Heart left ventricle (tissue), 13 donors: ENCODE data around the gene CCDC77.

ENCODE experiments used
- POLR2A ChIP-seq, 2 donors: fragments of 450-650 bp; IDR thresholded peaks; one replicate each; pipeline ENCODE4 v1.6.1; 2017; ENCODE audit warnings: antibody characterized with exemption in 2 of 2, mild to moderate bottlenecking in 2 of 2, moderate library complexity in 2 of 2
- TF ChIP-seq, protein P1 (sequence below), 12 donors: fragments of 200-600 bp; sonication (generic) in 4 of 12; IDR thresholded peaks; one replicate each; pipeline versions ENCODE4 v1.5.0 to v1.8.0; 2018 to 2022; ENCODE audit warnings: antibody characterized with exemption in 12 of 12, mild to moderate bottlenecking in 5 of 12
- donor health status: ischemic (EF 13 %, LVEDD 7.1; RV severe dilation, severe dysfunction).
- donor health status: DM: no; HTN: yes; CAD: no.
- donor health status: DM: no; HTN: no; CAD: no.
- donor health status: ischemic (EF 25% LVEDD 6.9; RV normal size, moderate dysfunction).
- donor health status: ischemic (EF 25% LVEDD 5.7; RV mildly dilated, moderate dysfunction).
- donor health status: ischemic (EF 35%, LVEDD 5.7; RV mildly dilated, moderate dysfunction).
- donor health status: nonischemic (EF 11% LVEDD 7.7; RV severe dilation, severe dysfunction).
- donor health status: DM: yes; HTN: yes; CAD: no.
- donor health status: PGD.
- donor health status: ischemic (EF 29% LVEDD 5.4; RV normal size, mild dysfunction).
- donor health status: nonischemic (EF 23%, LVEDD 6.1; RV moderate dilation, normal function).

- TF ChIP-seq, protein P1, sequence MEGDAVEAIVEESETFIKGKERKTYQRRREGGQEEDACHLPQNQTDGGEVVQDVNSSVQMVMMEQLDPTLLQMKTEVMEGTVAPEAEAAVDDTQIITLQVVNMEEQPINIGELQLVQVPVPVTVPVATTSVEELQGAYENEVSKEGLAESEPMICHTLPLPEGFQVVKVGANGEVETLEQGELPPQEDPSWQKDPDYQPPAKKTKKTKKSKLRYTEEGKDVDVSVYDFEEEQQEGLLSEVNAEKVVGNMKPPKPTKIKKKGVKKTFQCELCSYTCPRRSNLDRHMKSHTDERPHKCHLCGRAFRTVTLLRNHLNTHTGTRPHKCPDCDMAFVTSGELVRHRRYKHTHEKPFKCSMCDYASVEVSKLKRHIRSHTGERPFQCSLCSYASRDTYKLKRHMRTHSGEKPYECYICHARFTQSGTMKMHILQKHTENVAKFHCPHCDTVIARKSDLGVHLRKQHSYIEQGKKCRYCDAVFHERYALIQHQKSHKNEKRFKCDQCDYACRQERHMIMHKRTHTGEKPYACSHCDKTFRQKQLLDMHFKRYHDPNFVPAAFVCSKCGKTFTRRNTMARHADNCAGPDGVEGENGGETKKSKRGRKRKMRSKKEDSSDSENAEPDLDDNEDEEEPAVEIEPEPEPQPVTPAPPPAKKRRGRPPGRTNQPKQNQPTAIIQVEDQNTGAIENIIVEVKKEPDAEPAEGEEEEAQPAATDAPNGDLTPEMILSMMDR (IDR thresholded peaks at IDR 0.05) = peak in 3 of 12 donors; percentile 8 to 17 (median 9)
- TF ChIP-seq POLR2A (IDR thresholded peaks at IDR 0.05) = peak in 1 of 2 donors; percentile 39
Observed at GRCh38 chr12:389142-390096, 12.0 kb upstream of the CCDC77 start, which contains the start of gene KDM5A.
